HG03139 (cell line): ENCODE measurements around the gene JAK3.

Experiments used
- ATAC-seq: cut with Tn5 transposase; IDR thresholded peaks from one replicate; pipeline ENCODE4 v1.9.1; 2021; ENCODE audit not compliant: unreplicated experiment

The JAK3 gene

DNA sequence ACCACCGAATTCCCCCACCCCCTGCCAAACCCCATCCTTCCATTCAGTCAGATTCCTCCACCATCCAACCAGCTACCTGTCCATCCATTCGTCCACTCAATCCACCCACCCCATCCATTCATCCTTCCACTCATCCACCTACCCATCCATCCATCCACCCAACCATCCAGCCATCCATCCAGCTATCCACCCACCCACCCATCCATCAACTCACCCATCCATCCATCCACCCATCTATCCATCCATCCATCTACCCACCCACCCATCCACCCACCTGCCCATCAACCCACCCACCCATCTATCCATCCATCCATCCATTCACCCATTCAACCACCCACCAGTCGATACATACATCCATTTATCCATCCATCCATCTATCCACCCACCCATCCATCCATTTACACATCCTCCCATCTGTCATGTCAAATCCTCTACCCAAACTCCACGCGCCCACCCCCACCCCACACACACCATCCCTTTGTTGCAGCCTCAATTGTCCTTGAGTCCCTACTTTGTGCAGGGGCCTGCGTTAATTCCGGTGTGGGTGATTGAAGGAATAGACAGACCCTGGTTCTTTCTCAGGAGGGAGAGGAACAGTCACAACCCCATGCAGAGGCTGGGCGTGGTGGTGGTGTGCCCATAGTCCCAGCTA is 18.7 kb upstream of the JAK3 start:
- no peak for ATAC-seq

DNA sequence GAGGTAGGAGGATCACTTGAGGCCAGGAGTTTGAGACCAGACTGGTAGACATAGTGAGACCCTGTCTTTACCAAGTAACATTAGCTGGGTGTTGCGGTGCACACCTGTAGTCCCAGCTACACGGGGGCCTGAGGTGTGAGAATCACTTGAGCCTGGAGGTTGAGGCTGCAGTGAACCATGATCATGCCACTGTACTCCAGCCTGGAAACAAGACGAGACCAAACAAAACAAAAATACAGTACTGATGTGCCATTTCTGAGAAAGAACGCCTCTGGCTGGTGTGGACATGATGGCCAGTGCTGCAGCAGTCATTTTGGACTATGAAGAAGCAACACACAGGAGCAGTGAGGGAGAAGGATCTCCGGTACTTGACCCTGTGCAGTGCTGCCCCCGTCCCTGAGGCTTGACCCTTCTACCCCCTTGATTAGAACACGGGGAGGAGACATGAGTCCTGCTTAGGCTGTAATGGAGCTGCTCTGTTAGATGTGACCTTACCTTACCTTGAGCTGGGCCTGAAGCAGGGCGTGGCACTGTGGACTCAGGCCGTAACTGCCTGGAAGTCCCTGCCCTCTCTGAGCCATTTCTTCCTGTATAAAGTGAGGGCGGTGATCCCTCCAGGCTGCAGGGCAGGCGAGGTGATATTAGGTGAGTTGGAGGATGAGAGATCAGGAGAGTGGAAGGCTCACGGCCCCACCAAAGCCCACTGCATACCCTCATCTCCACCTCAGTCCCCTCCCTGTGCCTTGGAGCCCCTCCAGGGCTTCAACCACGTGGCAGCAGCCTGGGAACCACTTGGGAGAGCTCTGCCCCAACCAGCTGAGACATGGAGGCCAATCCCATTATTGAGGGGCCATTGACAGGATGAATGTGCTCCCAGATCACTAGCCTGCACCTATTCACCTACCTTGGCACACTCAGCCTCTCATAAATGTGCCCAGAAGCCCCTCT is 17.9 kb upstream of the JAK3 start:
- ATAC-seq, result no peak

DNA sequence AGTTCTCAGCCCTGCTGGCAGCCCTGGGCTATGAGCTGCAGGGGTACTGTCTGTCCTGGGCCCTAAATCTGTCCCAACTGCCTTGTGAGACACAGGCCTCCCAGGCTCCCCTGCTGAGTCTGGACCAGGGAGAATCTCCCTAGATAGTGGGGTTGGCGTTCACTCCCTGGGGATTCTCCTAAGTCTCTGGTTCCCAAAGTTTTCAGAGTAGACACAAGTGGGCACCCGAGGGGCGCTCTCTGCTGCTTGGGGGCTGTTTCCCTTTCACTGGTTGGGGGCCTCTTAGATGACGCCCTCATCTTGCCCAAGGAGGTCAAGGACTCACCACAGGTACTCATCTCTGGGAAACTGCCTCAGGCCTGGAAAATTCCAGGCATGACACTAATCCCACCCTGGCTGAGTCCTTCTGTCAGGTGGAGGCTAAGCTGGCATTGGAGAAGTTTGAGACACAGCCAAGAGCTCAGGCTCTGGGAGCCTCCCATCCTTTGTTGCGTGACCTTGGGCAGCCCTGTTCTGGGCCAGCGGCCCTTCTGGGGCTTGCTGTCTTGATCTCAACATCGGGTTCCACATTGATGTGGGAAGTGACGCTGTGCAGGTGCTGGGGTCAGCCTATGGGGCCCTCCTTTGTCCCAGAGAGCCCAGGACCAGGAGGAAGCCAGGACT is 15.9 kb upstream of the JAK3 start:
- ATAC-seq, result no peak

DNA sequence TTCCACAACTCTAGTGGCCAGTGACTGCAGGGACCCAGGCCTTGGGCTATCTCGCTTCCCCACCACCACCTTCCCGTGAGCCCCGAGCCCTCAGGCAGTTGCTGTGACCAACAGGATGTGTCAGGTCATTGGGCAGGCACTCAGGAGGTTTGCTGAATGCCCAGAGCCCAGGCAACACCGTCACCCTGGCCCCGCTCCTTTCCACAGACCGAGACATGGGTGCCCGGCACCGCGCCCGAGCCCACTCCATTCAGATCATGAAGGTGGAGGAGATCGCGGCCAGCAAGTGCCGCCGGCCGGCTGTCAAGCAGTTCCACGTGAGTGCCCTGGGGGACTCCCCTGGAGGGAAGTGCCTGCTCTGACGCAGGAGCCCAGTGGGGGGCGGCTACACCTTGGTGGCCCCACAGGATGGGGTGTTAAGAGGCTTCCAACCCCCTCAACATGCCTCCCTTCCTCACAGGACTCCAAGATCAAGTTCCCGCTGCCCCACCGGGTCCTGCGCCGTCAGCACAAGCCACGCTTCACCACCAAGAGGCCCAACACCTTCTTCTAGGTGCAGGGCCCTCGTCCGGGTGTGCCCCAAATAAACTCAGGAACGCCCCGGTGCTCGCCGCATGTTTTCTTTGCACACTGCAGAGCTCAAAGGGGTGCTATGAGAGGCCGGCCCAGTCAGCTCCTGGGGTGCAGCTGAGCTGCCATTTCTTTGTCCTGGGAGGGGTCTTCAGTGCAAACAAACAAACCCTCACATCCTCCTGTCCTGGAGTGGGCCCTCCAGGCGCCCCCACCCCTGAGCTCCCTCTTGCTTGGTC is 15.1 kb upstream of the JAK3 start:
- no peak for ATAC-seq

DNA sequence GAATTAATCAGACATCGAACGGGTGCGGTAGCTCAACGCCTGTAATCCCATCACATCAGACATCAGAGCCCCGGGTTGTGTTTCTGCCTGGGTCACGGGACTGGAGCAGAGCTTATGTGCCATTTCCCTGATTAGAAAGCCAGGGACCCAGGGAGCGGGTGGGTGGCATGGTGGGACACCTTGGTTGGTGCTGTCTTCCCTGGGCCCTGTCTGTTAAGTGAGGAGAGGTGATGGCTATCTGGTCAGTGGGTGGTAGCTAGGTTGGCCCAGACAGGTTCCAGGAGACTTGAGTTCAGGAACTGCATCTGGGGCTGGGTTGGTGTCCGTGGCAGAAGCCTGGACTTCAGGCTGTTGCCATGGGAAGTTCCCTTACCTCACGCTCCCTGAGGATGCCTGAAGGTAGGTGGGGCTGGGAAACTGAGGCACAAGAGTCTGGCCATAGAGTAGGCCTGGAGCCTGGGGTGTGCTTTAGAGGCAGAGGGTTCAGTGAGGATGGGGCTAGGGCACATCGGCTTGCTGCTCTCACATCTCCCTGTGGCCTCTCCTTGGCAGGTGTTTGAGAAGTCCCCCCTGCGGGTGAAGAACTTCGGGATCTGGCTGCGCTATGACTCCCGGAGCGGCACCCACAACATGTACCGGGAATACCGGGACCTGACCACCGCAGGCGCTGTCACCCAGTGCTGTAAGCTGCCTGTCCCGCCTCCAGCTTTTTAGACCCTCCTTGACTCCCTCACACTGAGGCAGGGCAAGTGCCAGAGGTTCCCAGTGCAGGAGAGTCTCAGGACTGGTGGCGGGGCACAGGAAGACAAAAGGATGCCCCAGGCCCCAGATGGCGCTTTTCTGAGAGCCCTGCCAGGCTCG is 14.0 kb upstream of the JAK3 start:
- no peak for ATAC-seq

DNA sequence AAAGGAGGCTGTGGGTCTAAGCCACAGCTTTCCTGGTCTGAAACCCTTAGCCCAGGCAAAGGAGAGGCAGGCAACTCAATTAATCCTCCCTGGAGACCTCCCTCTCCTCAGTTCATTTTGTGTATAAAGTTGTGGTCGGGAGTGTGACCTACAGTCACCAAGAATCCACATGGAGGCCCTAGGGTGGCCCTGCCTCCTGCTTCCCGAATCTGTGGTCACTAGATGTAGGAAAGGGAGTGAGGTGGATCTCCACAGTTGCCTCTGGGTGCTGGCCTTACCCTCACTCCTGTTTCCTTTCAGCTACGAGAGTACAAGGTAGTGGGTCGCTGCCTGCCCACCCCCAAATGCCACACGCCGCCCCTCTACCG is 13.2 kb upstream of the JAK3 start:
- no peak for ATAC-seq

DNA sequence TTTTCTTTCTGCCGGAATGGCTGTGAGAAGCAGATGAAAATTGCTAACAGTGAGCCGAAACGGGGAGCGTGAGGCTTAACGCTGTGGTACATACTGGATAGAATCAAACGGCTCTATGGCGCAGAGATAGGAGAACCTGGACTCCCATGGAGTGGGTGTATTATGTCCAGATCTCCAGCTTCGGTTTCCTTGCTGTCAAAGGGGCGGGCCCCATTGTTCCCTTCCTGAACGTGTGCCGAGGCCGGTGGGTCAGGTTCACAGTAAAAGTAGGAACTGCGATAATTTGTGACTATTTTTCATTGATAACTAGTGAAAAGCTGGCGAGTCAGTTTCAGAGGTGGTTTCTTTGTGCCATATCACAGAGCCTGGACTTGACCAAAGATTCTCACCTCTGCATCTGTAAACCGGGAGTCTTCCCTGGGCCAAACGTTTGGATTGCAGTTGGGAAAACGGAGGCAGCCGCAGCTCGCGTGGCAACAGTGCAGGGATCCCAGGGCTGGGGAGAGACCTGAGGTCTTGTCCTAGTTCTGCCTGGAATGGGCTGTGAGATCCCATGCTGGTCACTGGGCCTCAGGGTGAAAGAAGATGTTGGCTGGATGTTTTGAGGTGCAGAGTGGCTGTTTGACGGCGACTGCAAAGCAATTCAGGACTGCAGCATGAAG is 12.7 kb upstream of the JAK3 start:
- no peak for ATAC-seq

DNA sequence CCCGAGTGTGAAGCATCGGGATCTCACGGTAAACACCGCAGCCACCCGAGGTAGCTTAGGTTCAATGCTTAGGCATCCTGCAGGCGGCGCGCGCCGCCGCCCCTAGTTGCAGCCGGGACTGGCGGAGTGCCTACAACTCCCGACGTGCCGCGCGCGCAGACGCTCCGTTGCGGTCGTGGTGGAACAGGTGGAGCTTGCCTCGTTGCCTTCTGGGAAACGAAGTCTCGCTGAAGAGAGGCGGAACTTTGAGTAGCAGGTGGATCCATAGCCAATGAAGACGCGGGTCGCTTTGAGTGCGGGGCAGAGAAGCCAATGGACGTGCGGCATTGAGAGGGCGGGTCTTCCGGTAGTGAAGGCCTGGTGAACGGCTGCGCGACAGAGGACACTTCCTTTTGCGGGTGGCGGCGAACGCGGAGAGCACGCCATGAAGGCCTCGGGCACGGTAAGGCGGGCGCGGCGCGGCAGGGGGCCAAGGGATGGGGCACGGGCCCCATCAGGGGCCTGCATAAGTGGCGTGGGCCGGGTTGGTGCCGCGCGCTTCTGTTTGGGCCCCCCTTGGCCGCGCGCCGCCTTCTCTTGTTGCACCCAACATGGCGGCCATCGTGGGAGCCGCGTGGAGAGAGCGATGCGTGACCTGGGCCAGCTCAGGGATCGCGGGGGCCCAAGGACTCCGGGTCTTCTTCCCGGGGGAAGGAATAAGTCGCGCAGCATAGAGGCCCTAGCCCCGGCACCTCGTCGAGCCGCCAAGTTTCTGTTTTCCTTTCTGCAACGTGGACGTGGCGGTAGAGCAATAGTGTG is 11.9 kb upstream of the JAK3 start, which contains the start of gene RPL18A:
Gene RPL18A (plus strand): TSS at position 378 of the 798 bp plus-strand sequence. CDS start 47 bp downstream, at position 425.
- peak; percentile 94 for ATAC-seq

DNA sequence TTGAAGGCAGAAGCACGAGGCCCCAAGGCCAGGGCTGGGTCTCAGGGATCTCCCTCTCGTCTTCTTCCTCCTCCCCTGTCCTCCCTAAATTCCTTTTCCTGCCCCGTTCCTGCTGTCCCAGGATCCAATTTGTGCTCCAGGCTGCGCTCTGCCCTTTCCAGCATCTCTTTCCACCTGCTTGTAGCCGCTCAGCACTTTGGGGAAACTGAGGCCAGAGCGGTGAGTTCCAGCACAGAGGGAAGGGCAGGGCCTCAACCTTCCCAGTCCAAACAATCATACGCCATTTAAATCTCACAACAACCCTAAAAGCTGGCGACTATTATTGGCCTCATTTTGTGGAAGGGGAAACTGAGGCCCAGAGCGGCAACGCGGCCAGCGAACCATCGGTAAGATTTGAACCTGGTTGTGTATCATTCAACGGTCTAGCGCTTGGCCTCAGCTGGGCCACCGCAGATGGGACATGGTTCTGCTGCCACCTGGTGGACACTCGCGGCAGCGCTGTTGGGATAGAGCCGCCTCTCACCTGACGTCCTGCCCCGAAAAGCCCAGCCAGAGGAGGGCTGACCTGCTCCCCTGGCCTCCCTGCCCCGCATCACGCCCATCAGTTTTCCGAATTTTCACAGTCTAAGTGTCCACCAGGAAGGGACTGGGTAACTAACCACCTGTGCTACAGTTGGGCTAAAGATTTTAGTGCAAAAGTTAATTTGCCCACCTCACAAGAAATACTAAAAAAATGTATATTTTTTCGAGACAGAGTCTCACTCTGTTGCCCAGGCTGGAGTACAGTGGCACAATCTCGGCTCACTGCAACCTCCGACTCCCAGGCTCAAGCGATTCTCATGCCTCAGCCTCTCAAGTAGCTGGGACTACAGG is 7.7 kb upstream of the JAK3 start:
- no peak for ATAC-seq

DNA sequence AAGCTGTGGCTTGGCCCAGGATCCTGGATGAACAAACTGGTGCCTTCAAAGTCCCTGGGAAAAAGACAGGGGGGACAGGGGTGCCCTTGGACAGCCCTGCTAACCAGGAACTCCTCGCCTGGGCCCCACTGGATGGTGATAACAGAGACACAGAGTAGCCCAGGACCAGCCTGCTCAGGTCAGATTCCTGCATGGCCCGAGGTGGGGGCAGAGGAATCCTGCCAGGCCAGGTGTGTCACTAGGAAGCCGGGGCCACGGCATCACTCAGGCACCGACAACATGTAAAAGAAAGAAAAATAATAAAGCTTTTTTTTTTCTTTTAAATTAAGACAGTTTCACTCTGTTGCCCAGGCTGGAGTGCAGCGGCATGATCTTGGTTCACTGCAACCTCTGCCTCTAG is 6.3 kb upstream of the JAK3 start:
- ATAC-seq, result no peak

DNA sequence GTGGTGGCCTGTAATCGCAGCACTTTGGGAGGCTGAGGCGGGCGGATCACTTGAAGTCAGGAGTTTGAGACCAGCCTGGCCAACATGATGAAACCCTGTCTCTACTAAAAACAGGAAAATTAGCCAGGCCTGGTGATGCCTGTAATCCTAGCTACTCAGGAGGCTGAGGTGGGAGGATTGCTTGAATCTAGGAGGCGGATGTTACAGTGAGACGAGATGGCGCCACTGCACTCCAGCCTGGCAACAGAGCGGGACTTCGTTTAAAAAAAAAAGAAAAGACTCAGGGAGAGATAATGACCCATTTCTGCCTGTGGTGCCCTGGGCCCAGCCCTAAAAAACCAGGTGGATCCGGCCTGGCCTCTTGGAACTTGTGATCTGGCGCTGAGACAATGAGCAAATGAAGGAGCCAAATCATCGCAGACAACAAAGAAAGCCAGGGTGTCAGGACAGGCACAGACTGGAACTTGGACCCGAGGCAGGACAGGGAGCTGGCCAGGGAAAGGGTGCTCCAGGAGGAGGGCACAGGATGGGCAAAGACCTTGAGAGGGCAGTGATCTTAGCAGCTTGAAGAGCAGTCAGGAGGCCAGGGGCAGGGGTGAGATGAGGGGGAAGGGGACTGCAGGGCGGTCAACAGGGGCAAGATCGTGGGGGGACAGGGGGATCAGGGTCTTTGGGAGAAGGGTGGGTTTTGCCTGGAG is 962 bp upstream of the JAK3 start:
- no peak for ATAC-seq

DNA sequence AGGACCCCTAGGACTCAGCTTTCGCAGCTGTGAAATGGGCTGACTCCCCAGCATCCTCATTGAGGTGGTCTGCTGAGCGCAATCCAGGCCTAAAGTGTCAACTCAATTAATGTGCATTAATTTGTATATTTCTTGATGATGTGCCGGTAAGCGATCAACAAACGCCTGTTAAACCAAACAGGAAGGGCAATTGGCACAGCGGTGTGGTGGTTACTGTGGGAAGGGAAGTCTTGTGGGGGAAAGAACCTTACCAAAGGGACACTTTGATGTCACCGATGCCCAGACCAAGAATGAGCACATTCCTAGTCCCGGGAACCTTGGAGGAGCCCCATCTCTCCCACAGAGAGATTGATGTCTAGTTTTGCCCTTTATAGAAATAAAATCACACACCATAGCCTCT is 1.6 kb downstream of the JAK3 start:
- no peak for ATAC-seq

DNA sequence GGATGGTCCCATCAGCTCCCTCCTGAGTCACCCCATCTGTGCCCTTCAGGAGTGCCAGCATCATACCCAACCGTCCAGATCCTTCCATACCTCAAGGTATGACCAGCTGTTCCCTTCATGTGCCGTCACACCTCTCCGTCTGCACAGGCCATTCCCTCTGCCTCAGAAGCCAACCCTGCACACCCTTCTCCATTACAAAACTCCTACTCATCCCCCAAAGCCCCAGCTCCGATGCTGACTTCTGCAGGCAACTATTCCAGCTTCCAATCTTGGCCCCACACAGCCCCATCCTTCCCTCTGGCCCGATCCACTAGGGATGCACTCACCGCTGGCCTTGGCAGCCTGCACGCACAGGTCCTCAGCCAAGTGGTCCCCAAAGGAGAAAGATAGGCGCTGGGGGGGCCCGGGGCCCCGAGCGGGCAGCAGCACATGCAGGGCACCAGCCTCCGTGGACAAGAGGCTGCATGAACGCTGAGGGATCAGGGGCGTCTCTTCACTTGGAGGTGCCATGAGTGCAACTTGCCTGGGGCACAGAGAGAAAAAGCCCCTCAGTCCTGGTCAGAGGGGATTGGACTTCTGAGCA is 3.8 kb downstream of the JAK3 start:
- no peak for ATAC-seq

DNA sequence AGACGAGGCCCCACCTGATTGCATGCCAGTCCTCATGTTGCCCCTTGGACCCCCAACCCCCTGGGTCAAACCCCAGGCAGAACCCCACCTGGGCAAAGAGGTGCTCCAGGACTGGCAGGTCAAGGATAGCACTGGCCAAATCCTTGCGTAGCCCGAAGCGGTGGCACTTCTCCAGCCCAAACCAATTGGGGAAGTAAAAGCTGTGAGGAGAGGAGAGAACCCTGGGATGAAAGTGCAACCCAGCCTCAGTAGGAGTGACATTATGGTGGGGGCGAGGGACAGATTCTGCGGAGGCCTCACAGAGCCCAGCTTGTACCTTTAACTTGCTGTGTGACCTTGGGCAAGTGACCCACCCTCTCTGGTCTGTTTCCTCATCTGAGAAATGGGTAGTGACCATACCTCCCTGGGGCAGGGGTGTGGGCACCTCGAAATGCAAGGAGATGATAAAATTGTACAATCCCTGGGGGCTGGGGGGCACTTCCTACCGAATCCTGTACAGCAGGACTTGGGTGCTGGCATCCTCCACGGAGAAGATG is 4.4 kb downstream of the JAK3 start:
- no peak for ATAC-seq

DNA sequence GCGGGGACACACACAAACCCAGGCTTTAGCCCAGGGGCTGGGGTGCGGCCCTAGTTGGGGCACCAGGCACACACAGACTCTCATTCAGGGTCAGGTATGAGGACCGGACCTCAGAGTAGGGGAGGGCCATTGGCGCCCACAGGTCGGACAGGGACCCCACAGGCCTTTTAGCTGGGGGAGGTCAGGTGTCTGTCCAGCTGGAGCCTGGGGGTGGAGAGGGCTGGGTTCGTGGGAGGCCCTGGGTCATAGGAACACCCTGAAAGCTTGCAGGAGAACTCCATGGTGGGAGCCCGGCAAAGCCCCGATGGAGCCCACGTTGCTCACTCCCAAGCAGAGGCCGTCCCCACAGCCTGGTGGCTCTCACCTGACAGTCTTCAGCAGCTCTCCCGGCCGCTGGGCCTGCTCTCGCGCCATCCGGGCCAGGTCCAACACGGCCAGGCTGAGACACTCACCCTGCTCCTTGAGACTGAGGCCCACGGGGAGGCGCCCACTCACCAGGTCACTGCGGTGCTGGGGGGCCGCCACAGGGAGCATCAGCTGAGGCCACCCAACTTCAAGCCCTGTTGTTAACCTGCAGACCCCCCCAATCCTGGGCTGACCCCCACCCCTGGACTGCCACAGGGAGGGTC is 5.0 kb downstream of the JAK3 start:
- ATAC-seq, result no peak
